ENCODE measurements around the gene LPP. TPM values are rescaled to one million over a fixed set of nuclear protein-coding genes. Genes with fewer than 3 reads are reported as not detected.

The LPP gene
- total RNA-seq, 1 experiment from 2014 or later, result 20.4 TPM

GRCh38 chr3:188407158-188407880 lies 253.4 kb downstream of the LPP start:
- Histone ChIP-seq H3F3A (ENCODE audit: low read length, unreplicated experiment) (no peaks in the 10 kb centered on the region), H3K9me3 (ENCODE audit: low read length) (no peaks in the 10 kb centered on the region), H3K4me1 (ENCODE audit: insufficient read depth, low read length) (no peaks in the 10 kb centered on the region), H4K20me1 (ENCODE audit: low read length) (no peaks in the 10 kb centered on the region), H3K4me3 (ENCODE audit: low read length) (no peak overlapping the region), H3K4me2 (ENCODE audit: low read length) (no peak overlapping the region), H3K36me3 (ENCODE audit: low read depth, low read length) (no peaks in the 10 kb centered on the region), H2AFZ (ENCODE audit: low read length) (no peak overlapping the region), H3K27ac (ENCODE audit: low read length) (no peak overlapping the region), H3K9me2 (replicated peaks; ENCODE audit: low read length) (no peaks in the 10 kb centered on the region), H3K79me2 (ENCODE audit: low read length) (no peaks in the 10 kb centered on the region), H3K27me3 (ENCODE audit: low read length) (no peaks in the 10 kb centered on the region), H3K9ac (ENCODE audit: low read length) (no peak overlapping the region)
- ATAC-seq (no peak), DNase-seq (no peak)
- no peak for TF ChIP-seq CTCF (conservative IDR thresholded peaks at IDR 0.05; ENCODE audit: low read depth, low read length)
- TF ChIP-seq EZH2 (IDR thresholded peaks at IDR 0.05; ENCODE audit: low read length, unreplicated experiment), result no peak
- TF ChIP-seq EZH2phosphoT487 (IDR thresholded peaks at IDR 0.05; ENCODE audit: borderline replicate concordance, low read length), result no peak
- intact Hi-C loops (cut with micrococcal nuclease), result no loop called here
- TSS peak; percentile 8 for BruUV-seq (replicated peaks)
- CTCF ChIA-PET, result no interaction called here
- POLR2A ChIA-PET (ENCODE audit: unreplicated experiment), result no interaction called here

GRCh38 chr3:188408831-188409230 lies 254.9 kb downstream of the LPP start:
- no peaks in the 10 kb centered on the region for H3K36me3 ChIP-seq (ENCODE audit: low read depth, low read length)
- H3K27me3 ChIP-seq (ENCODE audit: low read length), result no peaks in the 10 kb centered on the region
- DNase-seq (no peak), ATAC-seq (no peak)
- no peaks in the 10 kb centered on the region for H3K79me2 ChIP-seq (ENCODE audit: low read length)
- H3K9me2 ChIP-seq (replicated peaks; ENCODE audit: low read length), result no peaks in the 10 kb centered on the region
- no peak overlapping the region for H3K4me2 ChIP-seq (ENCODE audit: low read length)
- no peaks in the 10 kb centered on the region for H3K9me3 ChIP-seq (ENCODE audit: low read length)
- intact Hi-C loops (cut with micrococcal nuclease), result no loop called here
- no peaks in the 10 kb centered on the region for H4K20me1 ChIP-seq (ENCODE audit: low read length)
- H3K27ac ChIP-seq (ENCODE audit: low read length), result no peak overlapping the region
- BruUV-seq (replicated peaks), result no TSS peak
- H3K9ac ChIP-seq (ENCODE audit: low read length), result no peak overlapping the region
- TF ChIP-seq CTCF (conservative IDR thresholded peaks at IDR 0.05; ENCODE audit: low read depth, low read length) (no peak), EZH2 (IDR thresholded peaks at IDR 0.05; ENCODE audit: low read length, unreplicated experiment) (no peak), EZH2phosphoT487 (IDR thresholded peaks at IDR 0.05; ENCODE audit: borderline replicate concordance, low read length) (no peak)
- no peak overlapping the region for H3K4me3 ChIP-seq (ENCODE audit: low read length)
- no peak overlapping the region for H2AFZ ChIP-seq (ENCODE audit: low read length)
- H3F3A ChIP-seq (ENCODE audit: low read length, unreplicated experiment), result no peaks in the 10 kb centered on the region
- H3K4me1 ChIP-seq (ENCODE audit: insufficient read depth, low read length), result no peaks in the 10 kb centered on the region
- ChIA-PET POLR2A (ENCODE audit: unreplicated experiment) (no interaction called here), CTCF (no interaction called here)

GRCh38 chr3:188411750-188412149 lies 257.8 kb downstream of the LPP start:
- DNase-seq (no peak), ATAC-seq (no peak)
- no peaks in the 10 kb centered on the region for H3K79me2 ChIP-seq (ENCODE audit: low read length)
- H3K4me2 ChIP-seq (ENCODE audit: low read length), result no peak overlapping the region
- no peak for TF ChIP-seq CTCF (conservative IDR thresholded peaks at IDR 0.05; ENCODE audit: low read depth, low read length)
- TF ChIP-seq EZH2phosphoT487 (IDR thresholded peaks at IDR 0.05; ENCODE audit: borderline replicate concordance, low read length), result no peak
- no peak for TF ChIP-seq EZH2 (IDR thresholded peaks at IDR 0.05; ENCODE audit: low read length, unreplicated experiment)
- H3K36me3 ChIP-seq (ENCODE audit: low read depth, low read length), result no peaks in the 10 kb centered on the region
- no peaks in the 10 kb centered on the region for H3F3A ChIP-seq (ENCODE audit: low read length, unreplicated experiment)
- POLR2A ChIA-PET (ENCODE audit: unreplicated experiment), result no interaction called here
- intact Hi-C loops (cut with micrococcal nuclease), result no loop called here
- no peak overlapping the region for H3K9ac ChIP-seq (ENCODE audit: low read length)
- H3K4me1 ChIP-seq (ENCODE audit: insufficient read depth, low read length), result peaks cover 9% of the 10 kb centered on the region
- BruUV-seq (replicated peaks), result no TSS peak
- H3K27ac ChIP-seq (ENCODE audit: low read length), result no peak overlapping the region
- H3K4me3 ChIP-seq (ENCODE audit: low read length), result no peak overlapping the region
- H3K9me3 ChIP-seq (ENCODE audit: low read length), result no peaks in the 10 kb centered on the region
- H3K9me2 ChIP-seq (replicated peaks; ENCODE audit: low read length), result no peaks in the 10 kb centered on the region
- no peaks in the 10 kb centered on the region for H3K27me3 ChIP-seq (ENCODE audit: low read length)
- no peaks in the 10 kb centered on the region for H4K20me1 ChIP-seq (ENCODE audit: low read length)
- CTCF ChIA-PET, result no interaction called here
- H2AFZ ChIP-seq (ENCODE audit: low read length), result no peak overlapping the region

Data from PC-3 (cell line).